Ovary (tissue), 9 donors: ENCODE data around the gene SPINK6. TPM values are rescaled to one million over a fixed set of nuclear protein-coding genes. Genes with fewer than 3 reads are reported as not detected.

Source experiments
- DNase-seq, 5 donors: peaks; one replicate each; pipeline ENCODE4 v3.0.0-alpha.2; 2019 to 2020
- H3K27ac ChIP-seq, 2 donors: fragments of 200-600 bp; one replicate each; pipeline versions ENCODE4 v1.5.1 to v1.8.0; 2019 to 2022
- H3K27me3 ChIP-seq: fragments of 200-600 bp; one replicate; pipeline ENCODE4 v1.8.0; 2022
- H3K36me3 ChIP-seq: fragments of 200-600 bp; sonication (generic); one replicate; pipeline ENCODE4 v1.5.1; 2019
- H3K4me1 ChIP-seq: one replicate; pipeline ENCODE4 v1.8.1; 2013; ENCODE audit warnings: mild to moderate bottlenecking, moderate library complexity; ENCODE audit not compliant: insufficient read depth
- H3K4me3 ChIP-seq: fragments of 200-600 bp; sonication (generic); one replicate; pipeline ENCODE4 v1.5.1; 2017
- H3K9me3 ChIP-seq, 2 donors: fragments of 200-600 bp in 1 of 2; sonication (generic) in 1 of 2; one replicate each; pipeline versions ENCODE4 v1.5.1 to v1.8.1; 2013 to 2019; ENCODE audit warnings: mild to moderate bottlenecking in 1 of 2, moderate library complexity in 1 of 2
- EP300 ChIP-seq: sonication (generic); formaldehyde crosslinking; IDR thresholded peaks from one replicate; pipeline ENCODE4 v1.6.1; 2017; ENCODE audit warnings: antibody characterized with exemption
- POLR2A ChIP-seq: fragments of 450-650 bp; IDR thresholded peaks from one replicate; pipeline ENCODE4 v1.6.1; 2017; ENCODE audit warnings: antibody characterized with exemption, mild to moderate bottlenecking, moderate library complexity
- WGBS, 3 donors: extraction: QIAGEN DNeasy Blood & Tissue Kit in 1 of 3; methylation state at CpG; one replicate each; pipeline versions ENCODE4 v1.1.5 to v1.1.7; 2013 to 2017; 5-methylcytosine and 5-hydroxymethylcytosine counted together
- intact Hi-C, 4 donors: fragments of 100-400 bp; cut with DNase I; formaldehyde crosslinking; loops; one replicate each; pipeline versions ENCODE4 v1.11.0 to v1.15.1; 2022 to 2023
- polyA plus RNA-seq, 2 donors: library from polyadenylated mRNA; stranded (reverse); fragments of 200-250 nt in 1 of 2; fragments of 350-450 nt in 1 of 2; fragmentation: Illumina TruSeq in 1 of 2; extraction: RNeasy Lipid Tissue Mini Kit (QIAGEN cat#74804) in 1 of 2; gene quantifications; one replicate each; pipeline ENCODE4 v1.2.3, GENCODE V29; 2013 to 2014
- total RNA-seq, 7 donors: library from RNA; depleted of rRNA in 2 of 7; stranded (reverse); fragments of >200 nt in 2 of 7; fragmentation: NEBNext Ultra II Directional in 3 of 7; extraction: Animal tissue kit (Norgen Biotek cat#: 25700) in 3 of 7; gene quantifications; one replicate each; pipeline versions ENCODE4 v1.1.0 to v1.2.4, GENCODE V29; 2016 to 2023
- TF ChIP-seq, protein P1 (sequence below), 3 donors: fragments of 450-650 bp in 2 of 3; fragments of 200-600 bp in 1 of 3; IDR thresholded peaks; one replicate each; pipeline versions ENCODE4 v1.5.1 to v1.8.0; 2016 to 2022; ENCODE audit warnings: antibody characterized with exemption in 3 of 3, mild to moderate bottlenecking in 1 of 3
- donor health status: DM: no; HTN: no; CAD: no; lungs with moderate emphysema.
- donor health status: DM: no; HTN: no; CAD: no.
- donor health status: Bipolar disorder and iron deficiency.
- donor health status: DM: yes; HTN: yes; CAD: no.
- donor health status: DM: no; HTN: no; CAD: no.
- donor health status: DM: yes; HTN: yes; CAD: no.

Gene SPINK6
- total and polyA plus RNA-seq, 9 donors = 0.57 TPM; not detected in 8

DNA sequence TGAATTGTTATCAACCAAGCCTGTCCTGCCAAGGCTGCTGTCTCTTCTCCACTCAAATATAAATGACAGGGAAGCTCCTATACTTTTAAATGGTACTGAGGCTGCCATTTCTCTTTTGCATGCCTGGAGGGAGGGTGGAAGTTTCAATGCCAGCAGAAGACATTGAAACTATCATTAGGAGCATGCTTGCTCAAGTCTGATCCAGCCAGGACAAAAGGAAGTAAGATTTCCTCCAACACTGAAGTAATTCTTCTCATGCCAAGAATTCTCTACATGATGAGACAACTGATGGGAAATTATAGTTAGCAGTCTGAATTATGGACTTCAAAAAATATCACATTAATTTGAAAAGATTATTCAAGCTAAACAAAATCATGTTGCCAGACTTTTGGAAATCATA is 5.4 kb downstream of the SPINK6 start:
- TF ChIP-seq, protein P1, sequence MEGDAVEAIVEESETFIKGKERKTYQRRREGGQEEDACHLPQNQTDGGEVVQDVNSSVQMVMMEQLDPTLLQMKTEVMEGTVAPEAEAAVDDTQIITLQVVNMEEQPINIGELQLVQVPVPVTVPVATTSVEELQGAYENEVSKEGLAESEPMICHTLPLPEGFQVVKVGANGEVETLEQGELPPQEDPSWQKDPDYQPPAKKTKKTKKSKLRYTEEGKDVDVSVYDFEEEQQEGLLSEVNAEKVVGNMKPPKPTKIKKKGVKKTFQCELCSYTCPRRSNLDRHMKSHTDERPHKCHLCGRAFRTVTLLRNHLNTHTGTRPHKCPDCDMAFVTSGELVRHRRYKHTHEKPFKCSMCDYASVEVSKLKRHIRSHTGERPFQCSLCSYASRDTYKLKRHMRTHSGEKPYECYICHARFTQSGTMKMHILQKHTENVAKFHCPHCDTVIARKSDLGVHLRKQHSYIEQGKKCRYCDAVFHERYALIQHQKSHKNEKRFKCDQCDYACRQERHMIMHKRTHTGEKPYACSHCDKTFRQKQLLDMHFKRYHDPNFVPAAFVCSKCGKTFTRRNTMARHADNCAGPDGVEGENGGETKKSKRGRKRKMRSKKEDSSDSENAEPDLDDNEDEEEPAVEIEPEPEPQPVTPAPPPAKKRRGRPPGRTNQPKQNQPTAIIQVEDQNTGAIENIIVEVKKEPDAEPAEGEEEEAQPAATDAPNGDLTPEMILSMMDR (IDR thresholded peaks at IDR 0.05) = no peak
- no peak for TF ChIP-seq POLR2A
- no peak for TF ChIP-seq EP300
- Histone ChIP-seq H3K27me3 (no peaks in the 10 kb centered on the region), H3K36me3 (no peaks in the 10 kb centered on the region), H3K27ac (no peak overlapping the region), H3K9me3 (no peaks in the 10 kb centered on the region), H3K4me3 (no peak overlapping the region), H3K4me1 (peaks cover 1% of the 10 kb centered on the region)
- DNase-seq = no peak
- intact Hi-C loops = no loop called here

DNA sequence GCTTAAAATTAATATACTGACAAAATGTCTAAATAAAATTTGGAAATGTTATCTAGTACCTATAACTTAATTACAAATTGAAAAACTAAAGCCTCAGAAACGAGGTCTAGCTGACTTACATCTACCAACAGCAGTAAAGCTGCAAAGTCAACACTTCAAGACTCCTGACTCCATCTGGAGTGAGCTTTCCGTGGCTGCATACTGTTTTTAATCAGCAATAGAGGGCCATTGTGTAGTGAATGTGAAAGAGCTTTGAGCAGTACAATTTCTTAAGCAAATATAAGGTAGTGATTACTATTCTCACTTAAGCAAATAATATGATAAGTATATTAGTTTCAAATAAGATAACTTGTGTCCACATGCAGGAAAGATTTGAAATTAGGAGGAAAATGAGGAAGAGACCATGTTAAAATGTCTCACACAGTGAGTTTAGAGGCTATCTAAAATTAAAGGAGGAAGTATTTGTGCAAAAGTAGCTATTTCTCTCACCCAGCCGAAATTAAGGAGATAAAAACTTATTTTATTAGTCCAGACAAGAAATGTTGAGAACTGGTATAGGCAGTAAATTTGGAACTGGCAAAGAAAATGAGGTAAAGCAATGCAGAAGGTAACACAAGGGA is 6.4 kb downstream of the SPINK6 start:
- Histone ChIP-seq H3K27ac (no peak overlapping the region), H3K9me3 (no peaks in the 10 kb centered on the region), H3K36me3 (no peaks in the 10 kb centered on the region), H3K4me1 (peaks cover 1% of the 10 kb centered on the region), H3K4me3 (no peak overlapping the region), H3K27me3 (no peaks in the 10 kb centered on the region)
- 12 to 22% (median 15%) methylated on average over 3 of the region's 3 CpGs for WGBS, 3 donors
- intact Hi-C loops = no loop called here
- no peak for DNase-seq
- TF ChIP-seq, protein P1 (IDR thresholded peaks at IDR 0.05) = no peak
- TF ChIP-seq EP300 (no peak), POLR2A (no peak)

DNA sequence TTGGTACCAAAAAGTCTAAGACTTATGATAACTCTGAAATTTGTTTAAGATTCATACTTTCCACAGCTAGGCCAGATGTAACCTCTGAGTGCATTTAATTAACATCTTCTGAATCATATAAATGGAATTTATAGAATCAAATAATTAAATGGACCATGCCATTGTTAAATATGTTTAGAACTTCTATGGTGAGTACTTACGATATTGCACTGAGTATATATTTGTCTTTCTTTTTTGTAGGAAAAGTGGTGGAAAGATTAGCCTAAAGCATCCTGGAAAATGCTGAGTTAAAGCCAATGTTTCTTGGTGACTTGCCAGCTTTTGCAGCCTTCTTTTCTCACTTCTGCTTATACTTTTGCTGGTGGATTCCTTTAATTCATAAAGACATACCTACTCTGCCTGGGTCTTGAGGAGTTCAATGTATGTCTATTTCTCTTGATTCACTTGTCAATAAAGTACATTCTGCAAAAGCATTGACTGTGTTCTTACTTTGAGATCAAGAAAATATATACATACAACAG is 11.9 kb downstream of the SPINK6 start:
- WGBS, 3 donors = 64 to 71% (median 67%) methylated on average over 1 of the region's 1 CpG
- no peaks in the 10 kb centered on the region for H3K36me3 ChIP-seq
- H3K27me3 ChIP-seq = no peaks in the 10 kb centered on the region
- H3K9me3 ChIP-seq = no peaks in the 10 kb centered on the region
- H3K27ac ChIP-seq = no peak overlapping the region
- intact Hi-C loops = no loop called here
- H3K4me1 ChIP-seq = no peaks in the 10 kb centered on the region
- TF ChIP-seq POLR2A (no peak), EP300 (no peak)
- TF ChIP-seq, protein P1 (IDR thresholded peaks at IDR 0.05) = no peak
- no peak for DNase-seq
- H3K4me3 ChIP-seq = no peak overlapping the region

DNA sequence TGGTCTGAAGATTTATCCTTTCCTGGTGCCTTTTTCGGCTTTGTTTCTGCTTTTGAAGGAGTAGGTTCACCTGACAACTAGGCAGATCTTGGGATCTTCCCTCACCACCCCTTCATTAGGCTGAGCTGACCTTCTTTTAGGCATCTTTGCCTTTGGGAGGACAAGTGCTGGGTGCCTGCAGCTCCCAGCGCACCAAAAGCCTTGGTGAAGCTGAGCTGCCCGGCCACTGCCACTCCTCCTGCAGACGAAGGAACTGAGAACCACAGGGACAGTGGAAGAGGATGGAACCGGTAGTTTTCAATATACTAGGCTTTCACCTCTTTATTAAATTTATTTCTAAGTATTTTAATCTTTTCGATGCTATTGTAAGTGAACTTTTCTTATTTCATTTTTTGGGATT is 18.7 kb downstream of the SPINK6 start:
- no peaks in the 10 kb centered on the region for H3K36me3 ChIP-seq
- H3K27me3 ChIP-seq = no peaks in the 10 kb centered on the region
- no peak for TF ChIP-seq POLR2A
- TF ChIP-seq EP300 = no peak
- H3K9me3 ChIP-seq = no peaks in the 10 kb centered on the region
- no peaks in the 10 kb centered on the region for H3K4me1 ChIP-seq
- WGBS, 3 donors = 73 to 83% (median 75%) methylated on average over 6 of the region's 6 CpGs
- H3K4me3 ChIP-seq = no peak overlapping the region
- no peak for DNase-seq
- intact Hi-C loops = no loop called here
- H3K27ac ChIP-seq = no peak overlapping the region

DNA sequence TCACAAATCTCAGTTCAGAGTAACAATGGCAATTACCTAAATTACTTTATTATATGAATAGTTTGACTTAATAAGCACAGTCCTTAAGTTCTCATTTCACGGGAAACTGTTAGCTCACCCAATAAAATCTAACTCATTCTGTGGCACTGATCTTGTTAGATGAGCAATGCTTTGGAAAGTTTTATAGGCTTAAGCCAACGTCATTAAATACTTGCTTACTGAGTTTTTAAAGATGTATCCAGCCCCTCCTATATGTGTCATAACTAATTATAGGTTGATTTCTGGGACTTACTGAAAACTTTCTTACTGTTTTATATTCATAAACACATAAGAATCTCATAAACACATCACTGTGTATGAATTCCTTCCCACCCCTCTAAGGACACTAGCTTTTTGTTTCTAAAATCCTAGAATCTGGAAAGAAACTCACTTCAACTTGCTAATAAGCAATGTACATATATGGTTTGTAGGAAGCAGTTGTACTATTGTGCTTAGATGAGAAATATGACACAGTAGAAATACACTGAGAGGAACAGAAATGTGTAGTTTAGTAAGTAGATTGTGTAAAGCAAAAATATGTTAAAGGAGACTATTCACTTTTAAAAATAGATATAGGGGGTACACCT is 21.4 kb downstream of the SPINK6 start:
- no peaks in the 10 kb centered on the region for H3K9me3 ChIP-seq
- H3K27ac ChIP-seq = no peak overlapping the region
- H3K4me1 ChIP-seq = no peaks in the 10 kb centered on the region
- no peak for DNase-seq
- H3K4me3 ChIP-seq = no peak overlapping the region
- TF ChIP-seq, protein P1 (IDR thresholded peaks at IDR 0.05) = no peak
- TF ChIP-seq EP300 (no peak), POLR2A (no peak)
- no peaks in the 10 kb centered on the region for H3K36me3 ChIP-seq
- H3K27me3 ChIP-seq = no peaks in the 10 kb centered on the region
- 44 to 61% (median 51%) methylated on average over 2 of the region's 2 CpGs for WGBS, 3 donors
- intact Hi-C loops = no loop called here
